GM12878 (cell line): ENCODE measurements around the gene RPRD1B. TPM values are rescaled to one million over a fixed set of nuclear protein-coding genes. Genes with fewer than 3 reads are reported as not detected.

Source experiments
- ATAC-seq: fragments of 200-7000 bp; cut with Tn5 transposase; 3 replicates; pipeline ENCODE4 v1.9.1; 2020; ENCODE audit warnings: mild to moderate bottlenecking, moderate library complexity
- BruUV-seq: library from RNA; stranded (reverse); fragments of 400-500 nt; replicated peaks from 2 replicates; lab custom pipeline; 2021; lab: Mats Ljungman, UMichigan
- CTCF ChIA-PET: fragments of 300-600 bp; sonication (Branson Sonifier 250); formaldehyde crosslinking; extraction: SDS; loops from one replicate; lab custom pipeline; 2021; ENCODE audit warnings: inconsistent platforms; lab: Yijun Ruan, JAX
- POLR2A ChIA-PET: fragments of 350-600 bp; formaldehyde crosslinking; extraction: SDS; loops from one replicate; lab custom pipeline; 2021; ENCODE audit warnings: inconsistent platforms; lab: Charles Lee
- RAD21 ChIA-PET: fragments of 300-600 bp; sonication (Branson Sonifier 250); formaldehyde crosslinking; loops from one replicate; lab custom pipeline; 2023; ENCODE audit warnings: antibody characterized with exemption; ENCODE audit not compliant: unreplicated experiment; lab: Charles Lee
- SMC1A ChIA-PET: fragments of 300-600 bp; sonication (Branson Sonifier 250); formaldehyde crosslinking; loops from one replicate; lab custom pipeline; 2023; ENCODE audit not compliant: unreplicated experiment, uncharacterized antibody; lab: Charles Lee
- DNase-seq: peaks from one replicate; pipeline ENCODE4 v3.0.0-alpha.2; 2011; ENCODE audit warnings: low read depth, low spot score
- FAIRE-seq: peaks from 3 replicates; lab custom pipeline; 2011; peaks lifted over from hg19 to GRCh38; lab: Jason Lieb, UNC
- H2AFZ ChIP-seq: 2 replicates; pipeline ENCODE4 v1.6.0; 2011; ENCODE audit warnings: low read depth, low read length, control low read depth; ENCODE audit not compliant: control insufficient read depth
- H3K27ac ChIP-seq: 2 replicates; pipeline ENCODE4 v1.5.1; 2011; ENCODE audit warnings: control low read depth; ENCODE audit not compliant: control insufficient read depth, insufficient read depth
- H3K27me3 ChIP-seq, 2 experiments: replicated peaks in 1 of 2; 2 replicates each; pipeline versions ENCODE4 v1.6.0 to v1.6.1; 2011; ENCODE audit warnings: low read length in 1 of 2; ENCODE audit not compliant: control insufficient read depth in 2 of 2, insufficient read depth in 2 of 2
- H3K36me3 ChIP-seq, 2 experiments: 2 replicates each; pipeline ENCODE4 v1.5.1; 2011; ENCODE audit warnings: low read length in 1 of 2; ENCODE audit not compliant: control insufficient read depth in 2 of 2, insufficient read depth in 2 of 2
- H3K4me1 ChIP-seq: 2 replicates; pipeline ENCODE4 v1.6.1; 2011; ENCODE audit warnings: mild to moderate bottlenecking, low read length, moderate library complexity, mixed read lengths; ENCODE audit not compliant: control insufficient read depth, insufficient read depth
- H3K4me2 ChIP-seq: 2 replicates; pipeline ENCODE4 v1.6.0; 2011; ENCODE audit warnings: control low read depth; ENCODE audit not compliant: control insufficient read depth, insufficient read depth
- H3K4me3 ChIP-seq: fragments of 200-600 bp; sonication (generic); 2 replicates; pipeline ENCODE4 v1.5.1; 2016
- H3K79me2 ChIP-seq: 2 replicates; pipeline ENCODE4 v1.6.0; 2011; ENCODE audit warnings: low read length; ENCODE audit not compliant: control insufficient read depth, insufficient read depth
- H3K9ac ChIP-seq: 2 replicates; pipeline ENCODE4 v1.8.0; 2011; ENCODE audit warnings: low read length, control low read depth, mixed read lengths; ENCODE audit not compliant: control insufficient read depth, insufficient read depth
- H3K9me3 ChIP-seq: replicated peaks from 3 replicates; pipeline ENCODE4 v1.5.1; 2011; ENCODE audit warnings: mild to moderate bottlenecking, low read length; ENCODE audit not compliant: control insufficient read depth, insufficient read depth
- H4K20me1 ChIP-seq: 2 replicates; pipeline ENCODE4 v1.6.0; 2011; ENCODE audit not compliant: control insufficient read depth, insufficient read depth
- BMI1 ChIP-seq: fragments of 450-650 bp; IDR thresholded peaks from 2 replicates; pipeline ENCODE4 v1.6.1; 2016; ENCODE audit warnings: mild to moderate bottlenecking, moderate library complexity, borderline replicate concordance
- HDAC2 ChIP-seq: fragments of 200-600 bp; sonication (generic); IDR thresholded peaks from 2 replicates; pipeline ENCODE4 v1.6.1; 2017
- NFIC ChIP-seq: IDR thresholded peaks from 2 replicates; pipeline ENCODE4 v1.6.1; 2012; ENCODE audit warnings: low read depth, mild to moderate bottlenecking, inconsistent platforms, low read length, moderate library complexity
- TBL1XR1 ChIP-seq: IDR thresholded peaks from 2 replicates; pipeline ENCODE4 v1.6.1; 2012; ENCODE audit warnings: low read depth, low read length, improper control_type of control experiment
- WRNIP1 ChIP-seq: IDR thresholded peaks from 2 replicates; pipeline ENCODE4 v1.6.1; 2011; ENCODE audit warnings: low read depth, low read length, improper control_type of control experiment, borderline replicate concordance
- ZNF274 ChIP-seq: IDR thresholded peaks from one replicate; pipeline ENCODE4 v1.8.0; 2011; ENCODE audit not compliant: insufficient read length, insufficient read depth
- WGBS: methylation state at CpG from one replicate; pipeline ENCODE4 v1.1.6; 2016; ENCODE audit warnings: low lambda C conversion rate; ENCODE audit not compliant: insufficient replicate concordance, insufficient coverage; ENCODE audit errors: missing lambda C conversion rate; 5-methylcytosine and 5-hydroxymethylcytosine counted together
- in situ Hi-C: fragments of 300-500 bp; cut with MboI; formaldehyde crosslinking; loops from 9 replicates; pipeline ENCODE4 v1.14.3; 2018; ENCODE audit warnings: mixed read lengths
- intact Hi-C: fragments of 100-400 bp; cut with micrococcal nuclease; formaldehyde crosslinking; loops from one replicate; pipeline ENCODE4 v1.14.2; 2022; ENCODE audit not compliant: unreplicated experiment
- polyA plus RNA-seq, 11 experiments: library from polyadenylated mRNA; depleted of rRNA in 4 of 11; unstranded in 6 of 11; stranded (reverse) in 5 of 11; fragments of >200 nt; fragmentation: Nextera tagmentation in 4 of 11; fragmentation: Illumina TruSeq in 1 of 11; extraction: Ambion mirVana in 4 of 11; extraction: Trizol in 1 of 11; gene quantifications; 1 replicate in 1 of 11; 2 replicates in 10 of 11; pipeline versions ENCODE4 v1.2.1 to v1.2.3, GENCODE V29; 2011 to 2016; ENCODE audit warnings: inconsistent platforms in 2 of 11, missing spikeins in 2 of 11, low read depth in 1 of 11
- total RNA-seq, 4 experiments: library from RNA; depleted of rRNA in 3 of 4; stranded (reverse); fragments of >200 nt in 3 of 4; fragmentation: Illumina TruSeq in 1 of 4; extraction: Trizol in 1 of 4; gene quantifications; 2 replicates each; pipeline versions ENCODE4 v1.2.1 to v1.2.3, GENCODE V29; 2013 to 2021
- TF ChIP-seq, protein P1 (sequence below), 3 experiments: IDR thresholded peaks in 2 of 3; conservative IDR thresholded peaks in 1 of 3; 2 replicates each; pipeline ENCODE4 v1.5.1; 2011; ENCODE audit warnings: low read depth in 3 of 3, low read length in 3 of 3, mild to moderate bottlenecking in 3 of 3, control low read depth in 2 of 3, moderate library complexity in 2 of 3, inconsistent platforms in 1 of 3, mixed read lengths in 1 of 3; ENCODE audit not compliant: control insufficient read depth in 2 of 3, insufficient read depth in 1 of 3; ENCODE audit errors: extremely low read depth in 1 of 3
- TF ChIP-seq, protein P2 (sequence below): fragments of 450-650 bp; IDR thresholded peaks from 2 replicates; pipeline ENCODE4 v1.6.1; 2018; ENCODE audit warnings: borderline replicate concordance, mild to moderate bottlenecking; ENCODE audit not compliant: partially characterized antibody
- TF ChIP-seq, protein P3 (sequence below): fragments of 450-650 bp; IDR thresholded peaks from 2 replicates; pipeline ENCODE4 v1.6.1; 2017; ENCODE audit warnings: mild to moderate bottlenecking, moderate library complexity
- TF ChIP-seq, protein P4 (sequence below): IDR thresholded peaks from 2 replicates; pipeline ENCODE4 v1.6.1; 2011; ENCODE audit warnings: low read depth, mild to moderate bottlenecking, low read length, moderate library complexity, borderline replicate concordance; ENCODE audit errors: extremely low read depth

The RPRD1B gene
- total and polyA plus RNA-seq, 10 of the 15 experiments (the other 5 are each of a cell fraction or from before 2014, with no cell fraction given): 5.2 to 40.2 (median 30.0) TPM

DNA sequence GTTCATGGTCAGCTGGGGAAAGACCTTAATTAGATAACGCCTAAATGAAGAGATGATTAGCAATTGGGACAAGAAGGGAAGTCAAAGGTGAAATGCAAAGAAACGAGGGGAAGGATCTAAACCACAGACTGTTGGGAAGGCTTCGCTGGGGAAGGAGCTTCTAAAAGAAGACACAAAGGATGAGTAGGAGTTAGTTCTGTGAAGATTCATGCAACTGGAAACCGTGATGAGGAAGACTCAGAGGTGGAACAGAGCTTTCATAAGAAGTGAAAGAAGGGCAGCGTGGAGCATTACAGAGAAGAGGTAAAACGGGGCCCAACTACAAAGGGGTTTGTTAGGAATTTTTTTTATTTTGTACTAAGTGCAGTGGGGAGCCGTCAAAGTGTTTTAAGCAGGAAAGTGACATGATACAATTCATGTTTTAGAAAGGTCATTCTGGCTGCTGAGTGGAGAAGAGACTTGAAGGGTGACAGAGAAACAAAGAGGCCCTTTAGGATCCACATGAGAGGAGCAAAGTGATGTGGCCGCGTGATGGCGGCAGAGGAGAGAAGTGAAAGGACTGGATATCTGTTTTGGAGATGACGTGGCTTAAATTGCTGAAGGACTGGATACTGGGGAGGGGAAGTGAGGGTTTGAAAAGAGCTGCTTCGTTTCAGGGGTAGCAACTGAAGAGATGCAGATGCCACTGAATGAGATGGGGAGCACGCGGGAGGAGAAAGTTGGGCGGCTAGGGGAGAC, 33.9 kb upstream of the RPRD1B start:
- Histone ChIP-seq H3K9me3 (no peaks in the 10 kb centered on the region), H3K4me3 (no peak overlapping the region), H2AFZ (no peak overlapping the region), H4K20me1 (no peaks in the 10 kb centered on the region), H3K4me2 (no peak overlapping the region), H3K79me2 (no peaks in the 10 kb centered on the region), H3K36me3 (peaks cover 14 to 20% of the 10 kb centered on the region in 2 experiments), H3K27ac (no peak overlapping the region), H3K9ac (no peak overlapping the region), H3K4me1 (no peaks in the 10 kb centered on the region), H3K27me3 (no peaks in the 10 kb centered on the region)
- ATAC-seq (no peak), FAIRE-seq (no peak), DNase-seq (no peak)
- ChIA-PET SMC1A (interaction anchor here (1.2 kb wide), 1 partner anchor 29 kb away, joined by 3 read pairs; no protein-coding TSS in a partner anchor), RAD21 (no interaction called here), CTCF (interaction anchor here (1.9 kb wide), 1 partner anchor 221 kb away, joined by 5 read pairs; no protein-coding TSS in a partner anchor), POLR2A (interaction anchor here (0.6 kb wide), 2 partner anchors 18 to 533 kb away, joined by 3 to 10 read pairs; no protein-coding TSS in a partner anchor)
- 83% methylated on average over 15 of the region's 15 CpGs for WGBS
- in situ Hi-C loops: loop anchor here (10.0 kb wide), 1 partner anchor 735 kb away; the partner anchor contains the start of gene GHRH
- no TSS peak for BruUV-seq
- no peak for TF ChIP-seq NFIC
- TF ChIP-seq BMI1: no peak
- no peak for TF ChIP-seq WRNIP1
- TF ChIP-seq, protein P1, sequence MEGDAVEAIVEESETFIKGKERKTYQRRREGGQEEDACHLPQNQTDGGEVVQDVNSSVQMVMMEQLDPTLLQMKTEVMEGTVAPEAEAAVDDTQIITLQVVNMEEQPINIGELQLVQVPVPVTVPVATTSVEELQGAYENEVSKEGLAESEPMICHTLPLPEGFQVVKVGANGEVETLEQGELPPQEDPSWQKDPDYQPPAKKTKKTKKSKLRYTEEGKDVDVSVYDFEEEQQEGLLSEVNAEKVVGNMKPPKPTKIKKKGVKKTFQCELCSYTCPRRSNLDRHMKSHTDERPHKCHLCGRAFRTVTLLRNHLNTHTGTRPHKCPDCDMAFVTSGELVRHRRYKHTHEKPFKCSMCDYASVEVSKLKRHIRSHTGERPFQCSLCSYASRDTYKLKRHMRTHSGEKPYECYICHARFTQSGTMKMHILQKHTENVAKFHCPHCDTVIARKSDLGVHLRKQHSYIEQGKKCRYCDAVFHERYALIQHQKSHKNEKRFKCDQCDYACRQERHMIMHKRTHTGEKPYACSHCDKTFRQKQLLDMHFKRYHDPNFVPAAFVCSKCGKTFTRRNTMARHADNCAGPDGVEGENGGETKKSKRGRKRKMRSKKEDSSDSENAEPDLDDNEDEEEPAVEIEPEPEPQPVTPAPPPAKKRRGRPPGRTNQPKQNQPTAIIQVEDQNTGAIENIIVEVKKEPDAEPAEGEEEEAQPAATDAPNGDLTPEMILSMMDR (IDR thresholded peaks at IDR 0.05 in 2 of 3, conservative IDR thresholded peaks at IDR 0.05 in 1 of 3; ENCODE audit: control insufficient read depth in 2 of 3, extremely low read depth in 1 of 3, insufficient read depth in 1 of 3, low read depth in 3 of 3, low read length in 3 of 3): no peak
- TF ChIP-seq, protein P2, sequence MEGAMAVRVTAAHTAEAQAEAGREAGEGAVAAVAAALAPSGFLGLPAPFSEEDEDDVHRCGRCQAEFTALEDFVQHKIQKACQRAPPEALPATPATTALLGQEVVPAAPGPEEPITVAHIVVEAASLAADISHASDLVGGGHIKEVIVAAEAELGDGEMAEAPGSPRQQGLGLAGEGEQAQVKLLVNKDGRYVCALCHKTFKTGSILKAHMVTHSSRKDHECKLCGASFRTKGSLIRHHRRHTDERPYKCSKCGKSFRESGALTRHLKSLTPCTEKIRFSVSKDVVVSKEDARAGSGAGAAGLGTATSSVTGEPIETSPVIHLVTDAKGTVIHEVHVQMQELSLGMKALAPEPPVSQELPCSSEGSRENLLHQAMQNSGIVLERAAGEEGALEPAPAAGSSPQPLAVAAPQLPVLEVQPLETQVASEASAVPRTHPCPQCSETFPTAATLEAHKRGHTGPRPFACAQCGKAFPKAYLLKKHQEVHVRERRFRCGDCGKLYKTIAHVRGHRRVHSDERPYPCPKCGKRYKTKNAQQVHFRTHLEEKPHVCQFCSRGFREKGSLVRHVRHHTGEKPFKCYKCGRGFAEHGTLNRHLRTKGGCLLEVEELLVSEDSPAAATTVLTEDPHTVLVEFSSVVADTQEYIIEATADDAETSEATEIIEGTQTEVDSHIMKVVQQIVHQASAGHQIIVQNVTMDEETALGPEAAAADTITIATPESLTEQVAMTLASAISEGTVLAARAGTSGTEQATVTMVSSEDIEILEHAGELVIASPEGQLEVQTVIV: no peak
- TF ChIP-seq, protein P3, sequence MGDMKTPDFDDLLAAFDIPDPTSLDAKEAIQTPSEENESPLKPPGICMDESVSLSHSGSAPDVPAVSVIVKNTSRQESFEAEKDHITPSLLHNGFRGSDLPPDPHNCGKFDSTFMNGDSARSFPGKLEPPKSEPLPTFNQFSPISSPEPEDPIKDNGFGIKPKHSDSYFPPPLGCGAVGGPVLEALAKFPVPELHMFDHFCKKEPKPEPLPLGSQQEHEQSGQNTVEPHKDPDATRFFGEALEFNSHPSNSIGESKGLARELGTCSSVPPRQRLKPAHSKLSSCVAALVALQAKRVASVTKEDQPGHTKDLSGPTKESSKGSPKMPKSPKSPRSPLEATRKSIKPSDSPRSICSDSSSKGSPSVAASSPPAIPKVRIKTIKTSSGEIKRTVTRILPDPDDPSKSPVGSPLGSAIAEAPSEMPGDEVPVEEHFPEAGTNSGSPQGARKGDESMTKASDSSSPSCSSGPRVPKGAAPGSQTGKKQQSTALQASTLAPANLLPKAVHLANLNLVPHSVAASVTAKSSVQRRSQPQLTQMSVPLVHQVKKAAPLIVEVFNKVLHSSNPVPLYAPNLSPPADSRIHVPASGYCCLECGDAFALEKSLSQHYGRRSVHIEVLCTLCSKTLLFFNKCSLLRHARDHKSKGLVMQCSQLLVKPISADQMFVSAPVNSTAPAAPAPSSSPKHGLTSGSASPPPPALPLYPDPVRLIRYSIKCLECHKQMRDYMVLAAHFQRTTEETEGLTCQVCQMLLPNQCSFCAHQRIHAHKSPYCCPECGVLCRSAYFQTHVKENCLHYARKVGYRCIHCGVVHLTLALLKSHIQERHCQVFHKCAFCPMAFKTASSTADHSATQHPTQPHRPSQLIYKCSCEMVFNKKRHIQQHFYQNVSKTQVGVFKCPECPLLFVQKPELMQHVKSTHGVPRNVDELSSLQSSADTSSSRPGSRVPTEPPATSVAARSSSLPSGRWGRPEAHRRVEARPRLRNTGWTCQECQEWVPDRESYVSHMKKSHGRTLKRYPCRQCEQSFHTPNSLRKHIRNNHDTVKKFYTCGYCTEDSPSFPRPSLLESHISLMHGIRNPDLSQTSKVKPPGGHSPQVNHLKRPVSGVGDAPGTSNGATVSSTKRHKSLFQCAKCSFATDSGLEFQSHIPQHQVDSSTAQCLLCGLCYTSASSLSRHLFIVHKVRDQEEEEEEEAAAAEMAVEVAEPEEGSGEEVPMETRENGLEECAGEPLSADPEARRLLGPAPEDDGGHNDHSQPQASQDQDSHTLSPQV: no peak
- no peak for TF ChIP-seq ZNF274
- no peak for TF ChIP-seq TBL1XR1
- TF ChIP-seq HDAC2: no peak
- TF ChIP-seq, protein P4, sequence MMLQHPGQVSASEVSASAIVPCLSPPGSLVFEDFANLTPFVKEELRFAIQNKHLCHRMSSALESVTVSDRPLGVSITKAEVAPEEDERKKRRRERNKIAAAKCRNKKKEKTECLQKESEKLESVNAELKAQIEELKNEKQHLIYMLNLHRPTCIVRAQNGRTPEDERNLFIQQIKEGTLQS: no peak
- intact Hi-C loops: loop anchor here (10.0 kb wide), 1 partner anchor 245 kb away; no protein-coding TSS in a partner anchor
